H9 (cell line): ENCODE results near the gene CPXCR1. TPM values are rescaled to one million over a fixed set of nuclear protein-coding genes. Genes with fewer than 3 reads are reported as not detected.

Experiments
- DNase-seq: peaks from one replicate; pipeline ENCODE4 v3.0.0-alpha.2; 2017
- H2AFZ ChIP-seq: one replicate; pipeline ENCODE4 v1.6.1; 2013; ENCODE audit warnings: mild to moderate bottlenecking, low read length, control low read depth, moderate library complexity
- H2AK5ac ChIP-seq: 2 replicates; pipeline ENCODE4 v1.6.1; 2013; ENCODE audit warnings: low read length, control low read depth, mixed read lengths; ENCODE audit not compliant: insufficient read length
- H2BK120ac ChIP-seq: one replicate; pipeline ENCODE4 v1.6.1; 2013; ENCODE audit warnings: low read depth, mild to moderate bottlenecking, low read length, control low read depth, inconsistent platforms; ENCODE audit not compliant: poor library complexity, severe bottlenecking
- H2BK12ac ChIP-seq: 2 replicates; pipeline ENCODE4 v1.6.1; 2013; ENCODE audit warnings: low read length, control low read depth, mixed read lengths, low read depth; ENCODE audit not compliant: insufficient read length
- H2BK15ac ChIP-seq: 2 replicates; pipeline ENCODE4 v1.6.1; 2013; ENCODE audit warnings: low read depth, low read length, control low read depth
- H2BK20ac ChIP-seq: one replicate; pipeline ENCODE4 v1.6.1; 2013; ENCODE audit warnings: low read depth, mild to moderate bottlenecking, low read length, control low read depth, inconsistent platforms; ENCODE audit not compliant: poor library complexity, severe bottlenecking
- H2BK5ac ChIP-seq: 2 replicates; pipeline ENCODE4 v1.6.1; 2013; ENCODE audit warnings: low read length, control low read depth, mixed read lengths; ENCODE audit not compliant: insufficient read length
- H3K14ac ChIP-seq: 2 replicates; pipeline ENCODE4 v1.6.1; 2013; ENCODE audit warnings: low read length, control low read depth; ENCODE audit not compliant: insufficient read depth
- H3K18ac ChIP-seq: 2 replicates; pipeline ENCODE4 v1.6.1; 2013; ENCODE audit warnings: low read depth, mild to moderate bottlenecking, mixed read lengths, low read length, control low read depth; ENCODE audit not compliant: insufficient read length
- H3K23ac ChIP-seq: 2 replicates; pipeline ENCODE4 v1.6.1; 2013; ENCODE audit warnings: low read length, control low read depth, mixed read lengths, low read depth; ENCODE audit not compliant: insufficient read length
- H3K23me2 ChIP-seq: 2 replicates; pipeline ENCODE4 v1.6.1; 2013; ENCODE audit warnings: low read depth, mild to moderate bottlenecking, mixed read lengths, low read length, control low read depth; ENCODE audit not compliant: insufficient read length, poor library complexity, severe bottlenecking
- H3K27ac ChIP-seq: 2 replicates; pipeline ENCODE4 v1.5.1; 2013; ENCODE audit warnings: low read length, control low read depth, mixed read lengths, low read depth; ENCODE audit not compliant: insufficient read length
- H3K27me3 ChIP-seq: 2 replicates; pipeline ENCODE4 v1.6.1; 2013; ENCODE audit warnings: low read length, control low read depth, inconsistent platforms; ENCODE audit not compliant: insufficient read depth
- H3K4ac ChIP-seq: 2 replicates; pipeline ENCODE4 v1.6.1; 2013; ENCODE audit warnings: low read depth, mild to moderate bottlenecking, control low read depth, inconsistent platforms, low read length, moderate library complexity
- H3K4me1 ChIP-seq: 2 replicates; pipeline ENCODE4 v1.6.1; 2013; ENCODE audit warnings: low read length, control low read depth, inconsistent platforms; ENCODE audit not compliant: insufficient read depth
- H3K4me2 ChIP-seq: 2 replicates; pipeline ENCODE4 v1.6.1; 2013; ENCODE audit warnings: low read length, control low read depth, mixed read lengths; ENCODE audit not compliant: insufficient read length, insufficient read depth
- H3K56ac ChIP-seq: 2 replicates; pipeline ENCODE4 v1.6.1; 2013; ENCODE audit warnings: low read depth, mild to moderate bottlenecking, mixed read lengths, low read length, control low read depth; ENCODE audit not compliant: insufficient read length
- H3K79me1 ChIP-seq: 2 replicates; pipeline ENCODE4 v1.6.1; 2013; ENCODE audit warnings: low read depth, mild to moderate bottlenecking, moderate library complexity, low read length, control low read depth, inconsistent platforms; ENCODE audit not compliant: insufficient read depth, poor library complexity, severe bottlenecking
- H3K79me2 ChIP-seq: 2 replicates; pipeline ENCODE4 v1.6.1; 2013; ENCODE audit warnings: low read length, control low read depth, inconsistent platforms; ENCODE audit not compliant: insufficient read depth
- H3K9ac ChIP-seq: 2 replicates; pipeline ENCODE4 v1.6.1; 2013; ENCODE audit warnings: low read length, control low read depth, mixed read lengths; ENCODE audit not compliant: insufficient read length; ENCODE audit errors: extremely low read depth
- H3K9me3 ChIP-seq: one replicate; pipeline ENCODE4 v1.6.1; 2013; ENCODE audit warnings: low read depth, low read length, inconsistent platforms; ENCODE audit not compliant: control insufficient read depth
- H3T11ph ChIP-seq: one replicate; pipeline ENCODE4 v1.6.1; 2013; ENCODE audit warnings: mild to moderate bottlenecking, low read length, control low read depth, inconsistent platforms
- H4K20me1 ChIP-seq: one replicate; pipeline ENCODE4 v1.6.1; 2013; ENCODE audit not compliant: control insufficient read depth, insufficient read length, insufficient read depth
- H4K5ac ChIP-seq: 2 replicates; pipeline ENCODE4 v1.6.1; 2013; ENCODE audit warnings: low read depth, mild to moderate bottlenecking, mixed read lengths, low read length, control low read depth; ENCODE audit not compliant: insufficient read length
- H4K8ac ChIP-seq: replicated peaks from 2 replicates; pipeline ENCODE4 v1.6.1; 2013; ENCODE audit warnings: low read length, control low read depth, mixed read lengths, low read depth; ENCODE audit not compliant: insufficient read length
- H4K91ac ChIP-seq: 2 replicates; pipeline ENCODE4 v1.6.1; 2013; ENCODE audit warnings: low read depth, mild to moderate bottlenecking, moderate library complexity, mixed read lengths, low read length, control low read depth; ENCODE audit not compliant: insufficient read length
- H3K27ac Mint-ChIP-seq, 3 experiments: 2 replicates in 2 of 3; 3 replicates in 1 of 3; pipeline ENCODE4 v1.8.0; 2020 to 2021; ENCODE audit warnings: mixed read lengths in 3 of 3, mild to moderate bottlenecking in 1 of 3, moderate library complexity in 1 of 3
- H3K27me3 Mint-ChIP-seq: 2 replicates; pipeline ENCODE4 v1.8.0; 2021; ENCODE audit warnings: low read depth, mild to moderate bottlenecking, moderate library complexity, mixed read lengths
- H3K36me3 Mint-ChIP-seq, 3 experiments: 2 replicates in 2 of 3; 3 replicates in 1 of 3; pipeline ENCODE4 v1.8.0; 2020 to 2021; ENCODE audit warnings: low read depth in 3 of 3, mixed read lengths in 3 of 3; ENCODE audit not compliant: insufficient read depth in 1 of 3
- H3K4me1 Mint-ChIP-seq, 2 experiments: 2 replicates each; pipeline ENCODE4 v1.8.0; 2020; ENCODE audit warnings: mixed read lengths in 2 of 2
- H3K4me3 Mint-ChIP-seq, 2 experiments: 2 replicates in 1 of 2; 3 replicates in 1 of 2; pipeline ENCODE4 v1.8.0; 2020 to 2021; ENCODE audit warnings: mild to moderate bottlenecking in 2 of 2, mixed read lengths in 2 of 2, moderate library complexity in 1 of 2
- H3K9me3 Mint-ChIP-seq, 2 experiments: 2 replicates in 1 of 2; 3 replicates in 1 of 2; pipeline ENCODE4 v1.8.0; 2020; ENCODE audit warnings: mild to moderate bottlenecking in 2 of 2, mixed read lengths in 2 of 2, moderate library complexity in 1 of 2
- WGBS: extraction: QIAGEN DNeasy Blood & Tissue Kit; methylation state at CpG from one replicate; pipeline ENCODE4 v1.1.7; 2013; ENCODE audit warnings: missing lambda C conversion rate, low lambda C conversion rate, mixed read lengths; ENCODE audit not compliant: insufficient read length; ENCODE audit errors: extremely low coverage; 5-methylcytosine and 5-hydroxymethylcytosine counted together
- total RNA-seq: library from RNA; stranded (reverse); gene quantifications from 2 replicates; pipeline ENCODE4 v1.2.1, GENCODE V29; 2021
- TF ChIP-seq, protein P1 (sequence below): fragments of 200-600 bp; sonication (generic); conservative IDR thresholded peaks from 3 replicates; pipeline ENCODE4 v1.8.0; 2021; ENCODE audit warnings: antibody characterized with exemption, mild to moderate bottlenecking

CPXCR1 gene
- total RNA-seq, 1 experiment from 2014 or later = not detected

DNA sequence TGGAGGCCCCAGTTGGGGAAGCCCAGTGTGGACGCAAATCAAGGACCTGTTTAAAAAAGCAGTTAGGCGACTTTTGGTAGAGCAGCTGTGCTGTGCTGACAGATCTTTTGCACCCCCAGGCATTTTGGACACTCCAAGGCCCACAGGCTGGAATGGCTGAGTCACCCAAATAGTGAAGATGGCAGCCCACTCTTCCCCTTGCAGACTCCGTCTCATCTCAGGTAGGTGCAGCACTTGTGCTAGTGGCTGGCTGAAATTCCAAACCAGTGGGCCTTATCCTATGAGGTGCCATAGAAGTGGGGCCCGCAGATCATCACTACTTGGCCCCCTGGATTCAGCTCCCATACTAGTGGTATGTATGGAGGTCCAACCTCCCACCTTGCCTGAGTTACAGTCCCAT lies 42.8 kb downstream of the CPXCR1 start:
- Histone ChIP-seq H3K23me2 (no peaks in the 10 kb centered on the region), H3K79me1 (no peaks in the 10 kb centered on the region), H2BK120ac (no peak overlapping the region), H3K4me2 (no peak overlapping the region), H2AK5ac (no peak overlapping the region), H3K9ac (no peak overlapping the region), H3K56ac (no peak overlapping the region), H4K8ac (no peak overlapping the region), H2BK12ac (no peak overlapping the region), H4K5ac (no peak overlapping the region), H4K91ac (no peak overlapping the region), H3T11ph (no peak overlapping the region), H2BK20ac (no peak overlapping the region), H3K27ac (no peak overlapping the region), H3K79me2 (no peaks in the 10 kb centered on the region), H3K9me3 (no peaks in the 10 kb centered on the region), H3K14ac (no peak overlapping the region), H3K18ac (no peak overlapping the region), H4K20me1 (no peaks in the 10 kb centered on the region), H3K4me1 (no peaks in the 10 kb centered on the region), H2BK5ac (no peak overlapping the region), H2AFZ (no peak overlapping the region), H3K4ac (no peak overlapping the region; the same call in 1 of the 2 replicates), H2BK15ac (no peak overlapping the region; the same call in 1 of the 2 replicates), H3K23ac (no peak overlapping the region), H3K27me3 (no peaks in the 10 kb centered on the region)
- WGBS = no CpG with 5 or more reads among the region's 4 CpGs
- Mint-ChIP-seq H3K4me3 (no peak overlapping the region), H3K9me3 (peaks cover 32 to 38% of the 10 kb centered on the region in 2 experiments), H3K36me3 (peaks cover 20 to 37% (median 23%) of the 10 kb centered on the region in 3 experiments), H3K4me1 (peaks cover 5 to 9% of the 10 kb centered on the region in 2 experiments), H3K27me3 (no peaks in the 10 kb centered on the region; the same call in 1 of the 2 replicates), H3K27ac (no peak overlapping the region)
- no peak for DNase-seq
- TF ChIP-seq, protein P1, sequence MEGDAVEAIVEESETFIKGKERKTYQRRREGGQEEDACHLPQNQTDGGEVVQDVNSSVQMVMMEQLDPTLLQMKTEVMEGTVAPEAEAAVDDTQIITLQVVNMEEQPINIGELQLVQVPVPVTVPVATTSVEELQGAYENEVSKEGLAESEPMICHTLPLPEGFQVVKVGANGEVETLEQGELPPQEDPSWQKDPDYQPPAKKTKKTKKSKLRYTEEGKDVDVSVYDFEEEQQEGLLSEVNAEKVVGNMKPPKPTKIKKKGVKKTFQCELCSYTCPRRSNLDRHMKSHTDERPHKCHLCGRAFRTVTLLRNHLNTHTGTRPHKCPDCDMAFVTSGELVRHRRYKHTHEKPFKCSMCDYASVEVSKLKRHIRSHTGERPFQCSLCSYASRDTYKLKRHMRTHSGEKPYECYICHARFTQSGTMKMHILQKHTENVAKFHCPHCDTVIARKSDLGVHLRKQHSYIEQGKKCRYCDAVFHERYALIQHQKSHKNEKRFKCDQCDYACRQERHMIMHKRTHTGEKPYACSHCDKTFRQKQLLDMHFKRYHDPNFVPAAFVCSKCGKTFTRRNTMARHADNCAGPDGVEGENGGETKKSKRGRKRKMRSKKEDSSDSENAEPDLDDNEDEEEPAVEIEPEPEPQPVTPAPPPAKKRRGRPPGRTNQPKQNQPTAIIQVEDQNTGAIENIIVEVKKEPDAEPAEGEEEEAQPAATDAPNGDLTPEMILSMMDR = no peak
